K562 (cell line): ENCODE data around the gene MCAM. TPM values are rescaled to one million over a fixed set of nuclear protein-coding genes. Genes with fewer than 3 reads are reported as not detected.

Experiments used
- ATAC-seq: fragments of 200-7000 bp; cut with Tn5 transposase; 3 replicates; pipeline ENCODE4 v1.9.1; 2020; ENCODE audit warnings: moderate library complexity
- BruUV-seq: library from RNA; stranded (reverse); fragments of 400-500 nt; replicated peaks from 2 replicates; lab custom pipeline; 2021; lab: Mats Ljungman, UMichigan
- CTCF ChIA-PET: fragments of 300-600 bp; formaldehyde crosslinking; extraction: SDS; loops from one replicate; lab custom pipeline; 2021; ENCODE audit warnings: low intra/inter-chr PET ratio; lab: Yijun Ruan, JAX
- POLR2A ChIA-PET: fragments of 300-600, 350-650 bp; sonication (Branson Sonifier 250); formaldehyde crosslinking; extraction: SDS; loops from one replicate; lab custom pipeline; 2021; ENCODE audit warnings: antibody characterized with exemption, inconsistent platforms; lab: Yijun Ruan, JAX
- DNase-seq, 4 experiments: peaks; one replicate each; pipeline versions ENCODE4 v3.0.0 to v3.0.0-alpha.2; 2011 to 2018; ENCODE audit warnings: low spot score in 3 of 4, mixed read lengths in 3 of 4; ENCODE audit errors: extremely low read depth in 1 of 4
- FAIRE-seq: peaks from 2 replicates; lab custom pipeline; 2011; peaks lifted over from hg19 to GRCh38; lab: Jason Lieb, UNC
- H2AFZ ChIP-seq: 2 replicates; pipeline ENCODE4 v1.6.0; 2011; ENCODE audit warnings: low read depth, low read length, control low read depth, inconsistent platforms
- H3K27ac ChIP-seq: fragments of 200-600 bp; 3 replicates; pipeline ENCODE4 v1.8.0; 2011; ENCODE audit warnings: low read depth, mild to moderate bottlenecking, control low read depth, inconsistent platforms, low read length, moderate library complexity, mixed read lengths; ENCODE audit errors: extremely low read depth
- H3K27me3 ChIP-seq, 2 experiments: fragments of 300-600 bp in 1 of 2; 2 replicates in 1 of 2; 3 replicates in 1 of 2; pipeline versions ENCODE4 v1.6.0 to v1.8.0; 2011; ENCODE audit warnings: inconsistent platforms in 2 of 2, low read length in 2 of 2, mild to moderate bottlenecking in 1 of 2, mixed read lengths in 1 of 2, moderate library complexity in 1 of 2; ENCODE audit not compliant: control insufficient read depth in 2 of 2, insufficient read depth in 2 of 2
- H3K36me3 ChIP-seq: fragments of 300-600 bp; 3 replicates; pipeline ENCODE4 v1.8.0; 2011; ENCODE audit warnings: mild to moderate bottlenecking, low read length, inconsistent platforms; ENCODE audit not compliant: control insufficient read depth, insufficient read depth
- H3K4me1 ChIP-seq, 2 experiments: fragments of 200-600 bp in 1 of 2; replicated peaks in 1 of 2; 2 replicates in 1 of 2; 3 replicates in 1 of 2; pipeline versions ENCODE4 v1.5.1 to v1.8.0; 2011; ENCODE audit warnings: inconsistent platforms in 2 of 2, low read length in 2 of 2, mild to moderate bottlenecking in 1 of 2, mixed read lengths in 1 of 2, moderate library complexity in 1 of 2; ENCODE audit not compliant: control insufficient read depth in 2 of 2, insufficient read depth in 2 of 2
- H3K4me2 ChIP-seq: 2 replicates; pipeline ENCODE4 v1.6.1; 2011; ENCODE audit warnings: low read length, control low read depth, inconsistent platforms, mixed read lengths; ENCODE audit not compliant: insufficient read depth
- H3K4me3 ChIP-seq: fragments of 200-600 bp; sonication (generic), shearing (Covaris generic); 2 replicates; pipeline ENCODE4 v1.5.1; 2016; ENCODE audit warnings: control low read depth, inconsistent platforms
- H3K79me2 ChIP-seq: fragments of 200-600 bp; 3 replicates; pipeline ENCODE4 v1.8.0; 2011; ENCODE audit warnings: low read length, inconsistent platforms; ENCODE audit not compliant: control insufficient read depth, insufficient read depth
- H3K9ac ChIP-seq, 2 experiments: 2 replicates each; pipeline versions ENCODE4 v1.6.0 to v1.6.1; 2011; ENCODE audit warnings: low read depth in 2 of 2, low read length in 2 of 2, control low read depth in 1 of 2, inconsistent platforms in 1 of 2, mild to moderate bottlenecking in 1 of 2, mixed read lengths in 1 of 2; ENCODE audit not compliant: insufficient read depth in 1 of 2
- H3K9me1 ChIP-seq: one replicate; pipeline ENCODE4 v1.6.0; 2011; ENCODE audit warnings: inconsistent platforms, mild to moderate bottlenecking, low read length, moderate library complexity; ENCODE audit not compliant: control insufficient read depth, insufficient read depth
- H3K9me3 ChIP-seq: replicated peaks from 2 replicates; pipeline ENCODE4 v1.5.1; 2011; ENCODE audit warnings: low read depth, low read length, inconsistent platforms; ENCODE audit not compliant: control insufficient read depth, insufficient read depth
- H4K20me1 ChIP-seq: replicated peaks from 2 replicates; pipeline ENCODE4 v1.6.1; 2011; ENCODE audit warnings: low read length, inconsistent platforms, mixed read lengths; ENCODE audit not compliant: control insufficient read depth, insufficient read depth
- CEBPZ ChIP-seq: fragments of 150-350 bp; IDR thresholded peaks from 2 replicates; pipeline ENCODE4 v1.6.1; 2014; ENCODE audit warnings: low read depth, mild to moderate bottlenecking, low read length, borderline replicate concordance
- CHD2 ChIP-seq: IDR thresholded peaks from 2 replicates; pipeline ENCODE4 v1.6.1; 2011; ENCODE audit warnings: low read depth, low read length
- FOS ChIP-seq: IDR thresholded peaks from 3 replicates; pipeline ENCODE4 v1.6.1; 2011; ENCODE audit not compliant: insufficient read length; ENCODE audit errors: extremely low read depth
- FOXA1 ChIP-seq: fragments of 450-650 bp; IDR thresholded peaks from 2 replicates; pipeline ENCODE4 v1.6.1; 2016; ENCODE audit warnings: mild to moderate bottlenecking, borderline replicate concordance
- GTF2E2 ChIP-seq: fragments of 200-800 bp; sonication (Bioruptor generic); IDR thresholded peaks from 2 replicates; pipeline ENCODE4 v1.6.1; 2016; ENCODE audit warnings: missing genetic modification characterization, missing compliant biosample characterization
- KLF1 ChIP-seq: fragments of 450-650 bp; IDR thresholded peaks from 2 replicates; pipeline ENCODE4 v1.6.1; 2016; ENCODE audit warnings: missing genetic modification characterization, missing compliant biosample characterization
- MBD2 ChIP-seq: sonication (generic); IDR thresholded peaks from 2 replicates; pipeline ENCODE4 v1.6.1; 2016; ENCODE audit warnings: low read depth, borderline replicate concordance
- RERE ChIP-seq: sonication (generic); formaldehyde crosslinking; IDR thresholded peaks from 2 replicates; pipeline ENCODE4 v1.8.0; 2023; ENCODE audit warnings: missing genetic modification reagents, mild to moderate bottlenecking, borderline replicate concordance
- TAF1 ChIP-seq: IDR thresholded peaks from 2 replicates; pipeline ENCODE4 v1.6.1; 2011; ENCODE audit warnings: mild to moderate bottlenecking, low read length, moderate library complexity; ENCODE audit not compliant: insufficient read depth, control insufficient read depth, severe bottlenecking; ENCODE audit errors: extremely low read depth
- ZNF133 ChIP-seq: fragments of 250-450 bp; sonication (Bioruptor Pico); IDR thresholded peaks from 2 replicates; pipeline ENCODE4 v1.4.0; 2020; ENCODE audit warnings: mild to moderate bottlenecking
- ZNF551 ChIP-seq: fragments of 250-450 bp; sonication (Bioruptor Pico); IDR thresholded peaks from 2 replicates; pipeline ENCODE4 v1.5.0; 2021; ENCODE audit warnings: mild to moderate bottlenecking, moderate library complexity
- ZNF696 ChIP-seq: fragments of 250-450 bp; sonication (Bioruptor Pico); conservative IDR thresholded peaks from 2 replicates; pipeline ENCODE4 v1.4.0; 2020; ENCODE audit warnings: mild to moderate bottlenecking, moderate library complexity
- ZNF778 ChIP-seq: fragments of 450-650 bp; formaldehyde crosslinking; IDR thresholded peaks from 2 replicates; pipeline ENCODE4 v1.4.0; 2020; ENCODE audit warnings: mild to moderate bottlenecking, moderate library complexity
- WGBS: fragments of 100-300 bp; shearing (Covaris generic); methylation state at CpG from one replicate; pipeline ENCODE4 v1.1.6; 2016; ENCODE audit warnings: low coverage, mixed read lengths; ENCODE audit not compliant: insufficient coverage; ENCODE audit errors: missing lambda C conversion rate; 5-methylcytosine and 5-hydroxymethylcytosine counted together
- in situ Hi-C: fragments of 300-500 bp; cut with MboI; formaldehyde crosslinking; loops from 4 replicates; pipeline ENCODE4 v1.15.0; 2018; ENCODE audit warnings: inconsistent platforms, mixed read lengths
- intact Hi-C: fragments of 100-400 bp; cut with micrococcal nuclease; formaldehyde crosslinking; loops from 2 replicates; pipeline ENCODE4 v1.14.2; 2022
- polyA plus RNA-seq, 8 experiments: library from polyadenylated mRNA; depleted of rRNA in 4 of 8; stranded (reverse) in 5 of 8; unstranded in 3 of 8; fragments of >200 nt; fragmentation: Nextera tagmentation in 2 of 8; fragmentation: Illumina TruSeq in 1 of 8; extraction: Ambion mirVana in 2 of 8; extraction: Trizol in 1 of 8; gene quantifications; 2 replicates each; pipeline versions ENCODE4 v1.2.1 to v1.2.3, GENCODE V29; 2011 to 2014; ENCODE audit warnings: inconsistent platforms in 1 of 8, missing spikeins in 1 of 8
- total RNA-seq, 7 experiments: library from RNA; depleted of rRNA in 6 of 7; stranded (reverse); fragments of >200 nt in 6 of 7; fragmentation: Illumina TruSeq in 2 of 7; extraction: Trizol in 2 of 7; gene quantifications; 2 replicates each; pipeline versions ENCODE4 v1.2.1 to v1.2.3, GENCODE V29; 2011 to 2021; ENCODE audit warnings: low replicate concordance in 1 of 7

The MCAM gene
- total and polyA plus RNA-seq, 9 of the 15 experiments (the other 6 are each of a cell fraction or from before 2014, with no cell fraction given) = 14.7 to 118 (median 53.6) TPM

- H4K20me1 ChIP-seq = no peaks in the 10 kb centered on the region; the same call in 1 of the 2 replicates
- H3K9me3 ChIP-seq = no peaks in the 10 kb centered on the region
- H3K9me1 ChIP-seq = no peaks in the 10 kb centered on the region
- no peak overlapping the region for H3K9ac ChIP-seq
- no peak for DNase-seq
- ChIA-PET CTCF (no interaction called here), POLR2A (interaction anchor here (1.5 kb wide), 1 partner anchor 132 kb away, joined by 4 read pairs; no protein-coding TSS in a partner anchor)
- no peak overlapping the region for H3K4me3 ChIP-seq
- ATAC-seq = no peak
- no TSS peak for BruUV-seq
- H2AFZ ChIP-seq = no peak overlapping the region
- no peak overlapping the region for H3K27ac ChIP-seq
- no peaks in the 10 kb centered on the region for H3K36me3 ChIP-seq
- H3K4me2 ChIP-seq = no peak overlapping the region
- no peak for FAIRE-seq
- intact Hi-C loops = no loop called here
- 0 out of 3 replicates have a peak, but pooled peaks cover 5% of the 10 kb centered on the region for H3K79me2 ChIP-seq
- peaks cover 21 to 49% of the 10 kb centered on the region in 2 experiments; a peak in 4 of 5 replicates for H3K4me1 ChIP-seq
- peaks cover 0 to 24% of the 10 kb centered on the region in 2 experiments; a peak in 3 of 5 replicates for H3K27me3 ChIP-seq
- in situ Hi-C loops = no loop called here
- 6% methylated on average over 10 of the region's 10 CpGs for WGBS
- TF ChIP-seq ZNF696 (CRISPR knock-in tag) (no peak), ZNF133 (CRISPR knock-in tag) (no peak), GTF2E2 (tag) (no peak), CEBPZ (no peak), FOS (no peak), TAF1 (no peak), MBD2 (no peak), KLF1 (no peak), ZNF551 (CRISPR knock-in tag) (no peak), ZNF778 (CRISPR knock-in tag) (no peak), FOXA1 (no peak), CHD2 (no peak), RERE (CRISPR knock-in tag) (no peak)
These were observed 25.6 kb upstream of the MCAM start for GRCh38 chr11:119342362-119343130.
